ENCODE data around the gene CGB5. TPM values are rescaled to one million over a fixed set of nuclear protein-coding genes. Genes with fewer than 3 reads are reported as not detected.

The CGB5 gene
- total and polyA plus RNA-seq, 9 of the 15 experiments (the other 6 are each of a cell fraction or from before 2014, with no cell fraction given) = not detected

DNA sequence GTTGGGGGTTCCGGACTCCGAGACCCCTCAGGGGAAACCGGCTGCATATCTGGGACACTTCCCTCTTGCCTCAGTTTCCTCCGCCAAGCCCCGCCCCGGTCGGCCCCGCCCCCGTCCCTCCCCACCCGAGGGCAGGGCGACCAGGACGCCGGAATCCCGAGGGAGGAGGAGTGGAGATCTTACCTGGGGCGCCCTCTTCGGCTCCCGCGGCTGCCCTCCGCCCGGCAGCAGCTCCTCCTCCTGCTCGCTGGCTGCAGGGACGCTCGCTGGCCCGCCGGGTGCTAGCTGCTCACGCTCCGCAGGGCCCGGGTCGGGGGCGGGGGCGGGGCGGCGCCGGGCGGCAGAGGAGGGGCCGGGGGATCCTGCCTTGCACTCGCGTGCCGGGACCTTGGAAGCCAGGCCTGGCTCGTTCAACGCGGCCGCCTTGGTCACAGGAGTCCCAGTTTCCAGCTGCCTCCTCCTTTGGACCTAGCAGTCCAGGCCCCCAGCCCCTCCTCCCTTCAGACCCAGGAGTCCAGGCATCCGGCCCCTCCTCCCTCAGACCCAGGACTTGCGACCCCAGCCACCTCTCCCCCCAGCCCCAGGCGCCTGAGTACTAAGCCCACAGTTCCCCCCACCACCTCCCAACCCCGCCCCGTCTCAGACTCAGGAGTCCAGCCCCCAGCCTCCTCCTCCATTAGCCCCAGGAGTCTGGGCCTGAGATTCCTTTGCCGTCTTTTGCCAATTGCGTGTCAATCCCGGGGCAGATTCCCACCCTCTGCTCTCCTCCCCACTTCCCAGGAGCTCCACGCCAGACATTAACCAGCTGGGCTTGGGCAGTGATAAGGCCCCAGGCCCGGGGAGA is 21.3 kb downstream of the CGB5 start, which contains the start of gene NTF4:
Gene NTF4, minus strand, starts transcription at position 51 of the 844 bp plus-strand sequence. CDS start 2,821 bp downstream, outside the sequence.
- no peaks in the 10 kb centered on the region for H3K9me1 ChIP-seq (ENCODE audit: control insufficient read depth, insufficient read depth, low read length)
- FAIRE-seq (no peak), ATAC-seq (peak; percentile 86), DNase-seq (ENCODE audit: extremely low read depth in 1 of 4, low spot score in 3 of 4) (peak; percentile 41 to 74 (median 60))
- H3K27me3 ChIP-seq (ENCODE audit: control insufficient read depth in 2 of 2, insufficient read depth in 2 of 2, low read length in 2 of 2) = peaks cover 26 to 61% of the 10 kb centered on the region in 2 experiments; a peak in 4 of 5 replicates
- H3K79me2 ChIP-seq (ENCODE audit: control insufficient read depth, insufficient read depth, low read length) = no peaks in the 10 kb centered on the region
- TF ChIP-seq, protein P1, sequence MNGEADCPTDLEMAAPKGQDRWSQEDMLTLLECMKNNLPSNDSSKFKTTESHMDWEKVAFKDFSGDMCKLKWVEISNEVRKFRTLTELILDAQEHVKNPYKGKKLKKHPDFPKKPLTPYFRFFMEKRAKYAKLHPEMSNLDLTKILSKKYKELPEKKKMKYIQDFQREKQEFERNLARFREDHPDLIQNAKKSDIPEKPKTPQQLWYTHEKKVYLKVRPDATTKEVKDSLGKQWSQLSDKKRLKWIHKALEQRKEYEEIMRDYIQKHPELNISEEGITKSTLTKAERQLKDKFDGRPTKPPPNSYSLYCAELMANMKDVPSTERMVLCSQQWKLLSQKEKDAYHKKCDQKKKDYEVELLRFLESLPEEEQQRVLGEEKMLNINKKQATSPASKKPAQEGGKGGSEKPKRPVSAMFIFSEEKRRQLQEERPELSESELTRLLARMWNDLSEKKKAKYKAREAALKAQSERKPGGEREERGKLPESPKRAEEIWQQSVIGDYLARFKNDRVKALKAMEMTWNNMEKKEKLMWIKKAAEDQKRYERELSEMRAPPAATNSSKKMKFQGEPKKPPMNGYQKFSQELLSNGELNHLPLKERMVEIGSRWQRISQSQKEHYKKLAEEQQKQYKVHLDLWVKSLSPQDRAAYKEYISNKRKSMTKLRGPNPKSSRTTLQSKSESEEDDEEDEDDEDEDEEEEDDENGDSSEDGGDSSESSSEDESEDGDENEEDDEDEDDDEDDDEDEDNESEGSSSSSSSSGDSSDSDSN (IDR thresholded peaks at IDR 0.05; ENCODE audit: borderline replicate concordance in 1 of 2, low read depth in 2 of 2, low read length in 2 of 2) = 0 out of 4 replicates have a peak, but pooled peaks of 1 of the 2 experiments have one; percentile 72
- 0 out of 2 replicates have a peak, but pooled peaks have one; percentile 20 for TF ChIP-seq ZBTB7A (IDR thresholded peaks at IDR 0.05; ENCODE audit: borderline replicate concordance, control insufficient read depth, low read depth, low read length)
- TF ChIP-seq, protein P2, sequence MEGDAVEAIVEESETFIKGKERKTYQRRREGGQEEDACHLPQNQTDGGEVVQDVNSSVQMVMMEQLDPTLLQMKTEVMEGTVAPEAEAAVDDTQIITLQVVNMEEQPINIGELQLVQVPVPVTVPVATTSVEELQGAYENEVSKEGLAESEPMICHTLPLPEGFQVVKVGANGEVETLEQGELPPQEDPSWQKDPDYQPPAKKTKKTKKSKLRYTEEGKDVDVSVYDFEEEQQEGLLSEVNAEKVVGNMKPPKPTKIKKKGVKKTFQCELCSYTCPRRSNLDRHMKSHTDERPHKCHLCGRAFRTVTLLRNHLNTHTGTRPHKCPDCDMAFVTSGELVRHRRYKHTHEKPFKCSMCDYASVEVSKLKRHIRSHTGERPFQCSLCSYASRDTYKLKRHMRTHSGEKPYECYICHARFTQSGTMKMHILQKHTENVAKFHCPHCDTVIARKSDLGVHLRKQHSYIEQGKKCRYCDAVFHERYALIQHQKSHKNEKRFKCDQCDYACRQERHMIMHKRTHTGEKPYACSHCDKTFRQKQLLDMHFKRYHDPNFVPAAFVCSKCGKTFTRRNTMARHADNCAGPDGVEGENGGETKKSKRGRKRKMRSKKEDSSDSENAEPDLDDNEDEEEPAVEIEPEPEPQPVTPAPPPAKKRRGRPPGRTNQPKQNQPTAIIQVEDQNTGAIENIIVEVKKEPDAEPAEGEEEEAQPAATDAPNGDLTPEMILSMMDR (IDR thresholded peaks at IDR 0.05 in 2 of 3, conservative IDR thresholded peaks at IDR 0.05 in 1 of 3; ENCODE audit: insufficient read depth in 2 of 3, low read depth in 1 of 3, low read length in 3 of 3) = peak in 1 of 3 experiments; percentile 16; a peak in 1 of 6 replicates
- no peak for TF ChIP-seq ELF2 (CRISPR knock-in tag; IDR thresholded peaks at IDR 0.05)
- no peaks in the 10 kb centered on the region for H3K36me3 ChIP-seq (ENCODE audit: control insufficient read depth, insufficient read depth, low read length)
- no TSS peak for BruUV-seq (replicated peaks)
- no peak within 1 kb of the TSS for H3K4me3 ChIP-seq
- intact Hi-C loops (cut with micrococcal nuclease) = no loop called here
- POLR2A ChIA-PET = interaction anchor here (0.6 to 1.2 kb wide), 2 partner anchors 99 to 150 kb away, joined by 3 read pairs; partner anchors contain the start of gene FTL
- WGBS (ENCODE audit: insufficient coverage, low coverage, missing lambda C conversion rate) = 3% methylated on average over 11 of the region's 53 CpGs
- H3K4me2 ChIP-seq (ENCODE audit: insufficient read depth, low read length) = no peak within 1 kb of the TSS
- peak within 1 kb of the TSS in 1 of 2 experiments; percentile 64; a peak in 2 of 4 replicates for H3K9ac ChIP-seq (ENCODE audit: insufficient read depth in 1 of 2, low read depth in 2 of 2, low read length in 2 of 2)
- no peaks in the 10 kb centered on the region for H4K20me1 ChIP-seq (replicated peaks; ENCODE audit: control insufficient read depth, insufficient read depth, low read length)
- in situ Hi-C loops (cut with MboI) = no loop called here
- CTCF ChIA-PET (ENCODE audit: low intra/inter-chr PET ratio) = interaction anchor here (0.7 kb wide), 1 partner anchor 148 kb away, joined by 8 read pairs; no protein-coding TSS in a partner anchor
- peaks cover 0 to 25% of the 10 kb centered on the region in 2 experiments; a peak in 4 of 5 replicates for H3K4me1 ChIP-seq (replicated peaks in 1 of 2; ENCODE audit: control insufficient read depth in 2 of 2, insufficient read depth in 2 of 2, low read length in 2 of 2)
- H3K27ac ChIP-seq (ENCODE audit: extremely low read depth, low read depth, low read length) = no peak within 1 kb of the TSS
- H2AFZ ChIP-seq (ENCODE audit: low read depth, low read length) = no peak within 1 kb of the TSS
- no peaks in the 10 kb centered on the region for H3K9me3 ChIP-seq (replicated peaks; ENCODE audit: control insufficient read depth, insufficient read depth, low read depth, low read length)

Measured in K562 (cell line).